ENCODE results near the gene SH3BP4.

Gene SH3BP4

DNA sequence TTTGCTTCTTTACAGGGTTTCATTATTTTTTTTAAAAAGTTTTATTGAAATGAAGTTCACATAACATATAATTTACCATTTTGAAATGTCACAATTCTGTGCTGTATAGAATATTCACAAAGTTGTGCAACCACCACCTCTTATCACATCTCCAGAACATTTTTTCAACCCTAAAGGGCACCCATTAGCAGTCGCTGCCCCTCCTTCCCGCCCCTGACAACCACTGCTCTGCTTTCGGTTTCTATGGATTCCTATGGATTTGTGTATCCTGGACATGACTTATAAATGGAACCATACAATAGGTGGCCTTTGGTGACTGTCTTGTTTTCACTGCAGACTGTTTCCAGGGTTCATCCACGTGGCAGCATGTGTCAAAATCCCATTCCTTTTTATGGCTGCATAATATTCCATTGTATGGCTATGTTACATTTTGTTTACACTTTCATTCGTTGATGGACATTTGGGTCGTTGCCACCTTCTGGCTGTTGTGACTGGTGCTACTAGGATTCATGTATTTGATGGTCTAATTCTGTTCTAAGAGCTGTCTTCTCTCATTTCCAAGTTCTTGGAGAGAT is 52.6 kb downstream of the SH3BP4 start:
- Histone ChIP-seq H2AFZ (ENCODE audit: low read depth, low read length, severe bottlenecking) (no peak overlapping the region), H3K9me3 (ENCODE audit: insufficient read depth, low read length) (no peaks in the 10 kb centered on the region), H3K4me3 (ENCODE audit: insufficient read depth, low read length, poor library complexity, severe bottlenecking) (no peak overlapping the region), H3K36me3 (ENCODE audit: low read length) (no peaks in the 10 kb centered on the region), H3K4me2 (ENCODE audit: low read depth, low read length, poor library complexity, severe bottlenecking) (no peak overlapping the region), H3K27ac (ENCODE audit: low read depth, low read length) (no peak overlapping the region), H4K20me1 (ENCODE audit: low read depth, low read length) (no peaks in the 10 kb centered on the region), H3K27me3 (ENCODE audit: low read length) (no peaks in the 10 kb centered on the region), H3F3A (ENCODE audit: insufficient read depth) (no peaks in the 10 kb centered on the region), H3K9ac (ENCODE audit: low read length) (no peak overlapping the region), H3K79me2 (ENCODE audit: insufficient read depth, low read length) (no peaks in the 10 kb centered on the region), H3K9me2 (replicated peaks; ENCODE audit: insufficient read depth, low read length) (no peaks in the 10 kb centered on the region)
- TF ChIP-seq, protein P1, sequence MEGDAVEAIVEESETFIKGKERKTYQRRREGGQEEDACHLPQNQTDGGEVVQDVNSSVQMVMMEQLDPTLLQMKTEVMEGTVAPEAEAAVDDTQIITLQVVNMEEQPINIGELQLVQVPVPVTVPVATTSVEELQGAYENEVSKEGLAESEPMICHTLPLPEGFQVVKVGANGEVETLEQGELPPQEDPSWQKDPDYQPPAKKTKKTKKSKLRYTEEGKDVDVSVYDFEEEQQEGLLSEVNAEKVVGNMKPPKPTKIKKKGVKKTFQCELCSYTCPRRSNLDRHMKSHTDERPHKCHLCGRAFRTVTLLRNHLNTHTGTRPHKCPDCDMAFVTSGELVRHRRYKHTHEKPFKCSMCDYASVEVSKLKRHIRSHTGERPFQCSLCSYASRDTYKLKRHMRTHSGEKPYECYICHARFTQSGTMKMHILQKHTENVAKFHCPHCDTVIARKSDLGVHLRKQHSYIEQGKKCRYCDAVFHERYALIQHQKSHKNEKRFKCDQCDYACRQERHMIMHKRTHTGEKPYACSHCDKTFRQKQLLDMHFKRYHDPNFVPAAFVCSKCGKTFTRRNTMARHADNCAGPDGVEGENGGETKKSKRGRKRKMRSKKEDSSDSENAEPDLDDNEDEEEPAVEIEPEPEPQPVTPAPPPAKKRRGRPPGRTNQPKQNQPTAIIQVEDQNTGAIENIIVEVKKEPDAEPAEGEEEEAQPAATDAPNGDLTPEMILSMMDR (IDR thresholded peaks at IDR 0.05; ENCODE audit: insufficient read depth, low read length, poor library complexity, severe bottlenecking): no peak
- TF ChIP-seq EZH2phosphoT487 (conservative IDR thresholded peaks at IDR 0.05; ENCODE audit: low read length): no peak

DNA sequence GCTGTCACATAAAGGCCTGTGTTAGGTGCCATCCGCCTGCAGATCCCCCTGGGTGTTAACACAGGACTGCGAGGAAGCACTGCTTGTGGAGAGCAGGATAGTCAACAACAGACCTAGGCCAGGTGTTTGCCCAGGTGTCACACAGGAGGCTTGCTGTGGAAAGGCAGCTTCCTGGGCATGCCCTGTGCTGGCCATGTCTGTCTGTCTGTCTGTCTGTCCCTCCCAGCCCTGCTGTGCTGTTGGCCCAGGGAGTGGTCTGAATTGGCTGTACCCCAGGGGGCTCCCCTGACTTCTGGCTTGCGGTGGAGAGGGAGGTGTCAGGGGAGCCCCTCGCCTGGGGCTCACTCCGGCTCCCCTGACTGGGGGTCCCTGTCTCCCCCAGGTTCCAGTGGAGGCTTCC is 53.2 kb downstream of the SH3BP4 start:
- no peak overlapping the region for H3K4me3 ChIP-seq (ENCODE audit: insufficient read depth, low read length, poor library complexity, severe bottlenecking)
- no peak overlapping the region for H3K9ac ChIP-seq (ENCODE audit: low read length)
- H2AFZ ChIP-seq (ENCODE audit: low read depth, low read length, severe bottlenecking): no peak overlapping the region
- no peak overlapping the region for H3K27ac ChIP-seq (ENCODE audit: low read depth, low read length)
- H3K9me3 ChIP-seq (ENCODE audit: insufficient read depth, low read length): no peaks in the 10 kb centered on the region
- no peaks in the 10 kb centered on the region for H3K27me3 ChIP-seq (ENCODE audit: low read length)
- H3K4me2 ChIP-seq (ENCODE audit: low read depth, low read length, poor library complexity, severe bottlenecking): no peak overlapping the region
- no peaks in the 10 kb centered on the region for H3F3A ChIP-seq (ENCODE audit: insufficient read depth)
- no peaks in the 10 kb centered on the region for H3K79me2 ChIP-seq (ENCODE audit: insufficient read depth, low read length)
- H3K9me2 ChIP-seq (replicated peaks; ENCODE audit: insufficient read depth, low read length): no peaks in the 10 kb centered on the region
- H4K20me1 ChIP-seq (ENCODE audit: low read depth, low read length): no peaks in the 10 kb centered on the region
- no peaks in the 10 kb centered on the region for H3K36me3 ChIP-seq (ENCODE audit: low read length)
- TF ChIP-seq, protein P1 (IDR thresholded peaks at IDR 0.05; ENCODE audit: insufficient read depth, low read length, poor library complexity, severe bottlenecking): no peak
- no peak for TF ChIP-seq EZH2phosphoT487 (conservative IDR thresholded peaks at IDR 0.05; ENCODE audit: low read length)

DNA sequence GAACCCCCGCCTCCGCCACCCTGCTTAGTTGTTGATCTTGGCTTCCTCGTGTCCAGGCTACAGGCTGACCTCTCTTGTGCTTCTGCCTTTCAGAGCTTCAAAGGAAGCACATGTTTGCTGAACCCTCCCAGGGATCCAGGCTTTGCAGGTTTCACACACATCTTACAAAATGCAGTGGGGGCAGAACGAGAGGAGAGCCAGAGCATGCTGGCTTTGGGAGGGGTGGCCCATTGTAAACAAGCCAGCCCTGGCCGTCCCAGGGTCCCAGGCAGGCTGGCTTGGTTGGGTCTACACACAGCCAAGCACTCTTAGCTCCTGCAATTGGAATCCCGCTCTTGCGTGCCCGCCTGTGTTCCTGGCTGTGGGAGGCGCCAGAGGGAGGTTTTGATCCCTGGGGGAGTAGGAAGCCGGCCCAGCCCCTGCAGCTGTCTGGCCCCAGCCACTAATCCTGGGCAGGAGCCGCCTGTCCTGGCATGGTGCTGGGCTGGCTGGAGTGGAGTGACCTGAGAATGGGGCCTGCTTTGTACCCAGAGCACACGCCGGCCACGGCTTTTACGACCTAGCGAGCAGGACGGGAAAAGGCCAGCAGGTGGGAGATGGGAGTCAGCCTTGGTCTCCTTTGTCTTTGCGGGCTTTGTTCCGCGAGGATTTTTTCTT is 53.9 kb downstream of the SH3BP4 start:
- Histone ChIP-seq H4K20me1 (ENCODE audit: low read depth, low read length) (no peaks in the 10 kb centered on the region), H3K9ac (ENCODE audit: low read length) (no peak overlapping the region), H3K4me3 (ENCODE audit: insufficient read depth, low read length, poor library complexity, severe bottlenecking) (no peak overlapping the region), H2AFZ (ENCODE audit: low read depth, low read length, severe bottlenecking) (no peak overlapping the region), H3F3A (ENCODE audit: insufficient read depth) (no peaks in the 10 kb centered on the region), H3K36me3 (ENCODE audit: low read length) (no peaks in the 10 kb centered on the region), H3K9me3 (ENCODE audit: insufficient read depth, low read length) (no peaks in the 10 kb centered on the region), H3K9me2 (replicated peaks; ENCODE audit: insufficient read depth, low read length) (no peaks in the 10 kb centered on the region), H3K79me2 (ENCODE audit: insufficient read depth, low read length) (no peaks in the 10 kb centered on the region), H3K27me3 (ENCODE audit: low read length) (no peaks in the 10 kb centered on the region), H3K4me2 (ENCODE audit: low read depth, low read length, poor library complexity, severe bottlenecking) (no peak overlapping the region), H3K27ac (ENCODE audit: low read depth, low read length) (no peak overlapping the region)
- TF ChIP-seq EZH2phosphoT487 (conservative IDR thresholded peaks at IDR 0.05; ENCODE audit: low read length): no peak
- TF ChIP-seq, protein P1 (IDR thresholded peaks at IDR 0.05; ENCODE audit: insufficient read depth, low read length, poor library complexity, severe bottlenecking): no peak

Measured in SU-DHL-6 (cell line).